Measurements from ENCODE around the gene PPARG.

DNA sequence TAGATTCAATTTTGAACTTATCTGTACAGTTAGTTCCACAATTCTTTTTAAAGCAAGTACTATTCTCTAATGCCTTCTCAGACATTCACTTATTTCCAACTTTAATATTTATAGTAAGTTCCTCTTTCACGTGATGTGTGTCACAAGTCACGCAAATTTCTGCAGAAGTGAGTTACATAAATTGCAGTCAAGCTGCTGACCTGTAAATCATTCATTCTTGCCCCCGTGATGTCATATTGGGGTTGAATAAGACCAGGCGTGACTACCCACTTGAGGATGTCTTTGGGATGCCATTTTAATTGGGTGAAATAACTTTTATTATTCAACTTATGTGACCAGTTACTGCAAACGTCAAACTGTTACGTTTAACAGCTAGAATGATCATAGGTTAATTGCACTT lies 15.1 kb downstream of the PPARG start:
- no peak for TF ChIP-seq CTCF (IDR thresholded peaks at IDR 0.05; ENCODE audit: control extremely low read depth in 1 of 3, insufficient read depth in 1 of 3, low read depth in 1 of 3, low read length in 3 of 3)
- TF ChIP-seq MAFK (IDR thresholded peaks at IDR 0.05; ENCODE audit: low read depth, low read length) = no peak
- no peak for TF ChIP-seq TEAD4 (IDR thresholded peaks at IDR 0.05; ENCODE audit: low read depth, low read length)
- no peak for TF ChIP-seq CHD2 (IDR thresholded peaks at IDR 0.05; ENCODE audit: low read length)
- TF ChIP-seq POLR2A (IDR thresholded peaks at IDR 0.05; ENCODE audit: control extremely low read depth in 1 of 2, low read depth in 2 of 2, low read length in 2 of 2) = no peak
